ENCODE measurements around the gene JCHAIN.

JCHAIN gene

GRCh38 chr4:70614184-70614555, 52.1 kb downstream of the JCHAIN start:
- Mint-ChIP-seq H3K4me1 (ENCODE audit: low read depth) (peaks cover 7% of the 10 kb centered on the region), H3K4me3 (no peak overlapping the region), H3K27me3 (peaks cover 2% of the 10 kb centered on the region), H3K9me3 (peaks cover 10% of the 10 kb centered on the region), H3K27ac (no peak overlapping the region), H3K36me3 (ENCODE audit: low read depth) (no peaks in the 10 kb centered on the region)
- intact Hi-C loops (cut with micrococcal nuclease) = no loop called here

- H3K4me1 Mint-ChIP-seq (ENCODE audit: low read depth) = peaks cover 7% of the 10 kb centered on the region
- peaks cover 2% of the 10 kb centered on the region for H3K27me3 Mint-ChIP-seq
- no peak overlapping the region for H3K4me3 Mint-ChIP-seq
- no peak overlapping the region for H3K27ac Mint-ChIP-seq
- intact Hi-C loops (cut with micrococcal nuclease) = no loop called here
- H3K9me3 Mint-ChIP-seq = peaks cover 4% of the 10 kb centered on the region
- H3K36me3 Mint-ChIP-seq (ENCODE audit: low read depth) = no peaks in the 10 kb centered on the region
Observed at GRCh38 chr4:70613306-70614183, 52.8 kb downstream of the JCHAIN start.

GRCh38 chr4:70608324-70608723, 58.0 kb downstream of the JCHAIN start:
- Mint-ChIP-seq H3K9me3 (no peaks in the 10 kb centered on the region), H3K27ac (no peak overlapping the region), H3K36me3 (ENCODE audit: low read depth) (no peaks in the 10 kb centered on the region), H3K27me3 (no peaks in the 10 kb centered on the region), H3K4me3 (no peak overlapping the region), H3K4me1 (ENCODE audit: low read depth) (no peaks in the 10 kb centered on the region)
- intact Hi-C loops (cut with micrococcal nuclease) = no loop called here

- H3K4me3 Mint-ChIP-seq = no peak overlapping the region
- H3K27ac Mint-ChIP-seq = no peak overlapping the region
- no peaks in the 10 kb centered on the region for H3K4me1 Mint-ChIP-seq (ENCODE audit: low read depth)
- intact Hi-C loops (cut with micrococcal nuclease) = no loop called here
- no peaks in the 10 kb centered on the region for H3K27me3 Mint-ChIP-seq
- no peaks in the 10 kb centered on the region for H3K9me3 Mint-ChIP-seq
- no peaks in the 10 kb centered on the region for H3K36me3 Mint-ChIP-seq (ENCODE audit: low read depth)
Observed at GRCh38 chr4:70607334-70607853, 58.9 kb downstream of the JCHAIN start.

DNA sequence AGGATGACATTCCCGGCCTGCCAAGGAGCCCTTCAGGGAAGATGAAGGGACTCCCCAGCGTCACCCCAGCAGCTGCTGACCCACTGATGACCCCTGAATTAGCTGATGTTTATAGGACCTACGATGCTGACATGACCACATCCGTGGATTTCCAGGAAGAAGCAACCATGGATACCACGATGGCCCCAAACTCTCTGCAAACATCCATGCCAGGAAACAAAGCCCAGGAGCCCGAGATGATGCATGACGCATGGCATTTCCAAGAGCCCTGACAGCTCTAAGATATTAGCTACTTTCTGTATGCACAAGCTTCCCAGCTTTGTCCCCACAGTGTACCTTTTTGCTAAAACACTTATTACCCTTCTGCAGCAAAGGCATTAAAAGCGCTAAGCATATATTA, 59.8 kb downstream of the JCHAIN start:
- H3K9me3 Mint-ChIP-seq = no peaks in the 10 kb centered on the region
- intact Hi-C loops (cut with micrococcal nuclease) = no loop called here
- H3K27me3 Mint-ChIP-seq = no peaks in the 10 kb centered on the region
- no peaks in the 10 kb centered on the region for H3K36me3 Mint-ChIP-seq (ENCODE audit: low read depth)
- H3K4me3 Mint-ChIP-seq = no peak overlapping the region
- H3K4me1 Mint-ChIP-seq (ENCODE audit: low read depth) = no peaks in the 10 kb centered on the region
- no peak overlapping the region for H3K27ac Mint-ChIP-seq

All from dendritic cell treated with granulocyte-macrophage colony-stimulating factor and Interleukin-4, amounts not matched to agents 40 ng/mL and 50 ng/mL, for 4 days (primary cell).